ENCODE measurements around the gene EBP.
A peak's percentile ranks its signal among the peaks of the same experiment; 100 is the strongest.
"Not testable (repeated sequence)": the region's sequence is repeated elsewhere in the genome, so short reads cannot be mapped to it uniquely, and the experiment has no call there.

Gene EBP

DNA sequence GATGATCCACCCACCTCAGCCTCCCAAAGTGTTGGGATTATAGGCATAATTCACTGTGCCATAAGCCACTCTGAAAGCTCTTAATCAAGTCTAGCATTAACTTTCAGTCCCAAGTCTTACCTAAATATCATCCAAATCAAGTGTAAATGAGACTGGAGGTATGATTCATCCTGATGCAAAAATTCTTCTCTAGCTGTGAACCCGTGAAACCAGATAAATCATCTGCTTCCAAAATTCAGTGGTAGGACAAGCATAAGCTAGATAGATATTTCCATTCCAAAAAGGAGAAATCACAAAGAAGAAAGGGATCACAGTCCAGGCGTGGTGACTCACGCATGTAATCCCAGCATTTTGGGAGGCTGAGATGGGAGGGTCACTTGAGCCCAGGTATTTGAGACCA, 9.1 kb downstream of the EBP start:
- Histone ChIP-seq H3K36me3 (ENCODE audit: control insufficient read depth in 1 of 2, insufficient read depth in 2 of 2, low read length in 2 of 2) (peaks cover 5 to 10% of the 10 kb centered on the region in 2 donors), H3K4me3 (ENCODE audit: low read depth in 1 of 2, low read length in 2 of 2) (no peak overlapping the region), H3K27ac (ENCODE audit: low read length) (no peak overlapping the region), H3K4me1 (ENCODE audit: control insufficient read depth in 1 of 2, insufficient read depth in 2 of 2, low read length in 2 of 2) (no peaks in the 10 kb centered on the region), H3K9me3 (ENCODE audit: control insufficient read depth in 1 of 2, low read length in 2 of 2) (no peaks in the 10 kb centered on the region), H3K27me3 (ENCODE audit: low read depth, low read length) (no peaks in the 10 kb centered on the region)

DNA sequence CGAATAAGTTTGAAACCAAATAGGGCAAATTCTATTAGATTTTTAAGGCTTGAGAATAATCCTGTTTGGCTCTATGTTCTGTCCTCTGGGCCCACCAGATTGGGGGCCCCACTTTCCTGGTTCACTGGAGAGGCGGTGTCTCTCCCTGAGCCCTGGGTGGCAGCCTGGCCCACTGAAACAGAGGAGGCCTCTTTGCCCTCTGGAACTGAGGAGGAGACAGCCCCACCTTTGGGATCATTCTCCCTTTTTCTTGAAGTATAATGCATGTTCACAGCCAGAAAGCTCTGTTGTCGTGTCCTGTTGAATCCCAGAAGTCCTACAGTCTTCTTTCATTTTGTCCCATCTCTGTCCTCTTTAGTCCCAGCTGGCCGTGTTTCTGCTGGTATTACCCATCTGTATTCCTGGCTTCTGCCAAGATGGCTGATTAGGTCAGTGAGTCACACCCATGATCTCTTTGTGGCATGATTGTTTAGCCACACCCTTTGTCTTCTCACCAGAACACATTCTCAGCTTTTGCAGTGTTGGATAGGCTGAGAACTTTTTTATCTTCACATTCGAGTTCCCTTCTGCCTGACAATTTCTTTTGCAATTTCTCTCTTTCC, 9.9 kb downstream of the EBP start:
- Histone ChIP-seq H3K27me3 (ENCODE audit: low read depth, low read length) (no peaks in the 10 kb centered on the region), H3K27ac (ENCODE audit: low read length) (no peak overlapping the region)

DNA sequence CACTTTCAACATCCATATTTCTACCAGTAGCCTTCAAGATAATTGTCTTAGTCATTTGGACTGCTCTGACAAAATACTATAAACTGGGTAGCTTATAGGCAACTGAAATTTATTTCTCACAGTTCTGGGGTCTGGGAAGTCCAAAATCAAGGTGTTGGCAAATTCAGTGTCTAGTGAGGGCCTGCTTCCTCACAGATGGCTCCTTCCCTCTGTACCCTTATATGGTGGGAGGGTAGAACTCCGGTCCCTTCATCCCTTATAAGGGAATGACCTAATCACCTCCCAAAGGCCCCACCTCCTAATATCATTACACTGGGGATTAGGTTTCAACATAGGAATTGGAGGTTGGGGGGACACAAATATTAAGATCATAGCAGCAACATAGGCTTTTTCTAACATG, 10.6 kb downstream of the EBP start:
- no peak overlapping the region for H3K27ac ChIP-seq (ENCODE audit: low read length)
- H3K4me3 ChIP-seq (ENCODE audit: low read depth in 1 of 2, low read length in 2 of 2) = no peak overlapping the region
- peaks cover 2% of the 10 kb centered on the region in 2 donors for H3K36me3 ChIP-seq (ENCODE audit: control insufficient read depth in 1 of 2, insufficient read depth in 2 of 2, low read length in 2 of 2)
- H3K27me3 ChIP-seq (ENCODE audit: low read depth, low read length) = no peaks in the 10 kb centered on the region
- H3K4me1 ChIP-seq (ENCODE audit: control insufficient read depth in 1 of 2, insufficient read depth in 2 of 2, low read length in 2 of 2) = no peaks in the 10 kb centered on the region
- H3K9me3 ChIP-seq (ENCODE audit: control insufficient read depth in 1 of 2, low read length in 2 of 2) = no peaks in the 10 kb centered on the region

More for the DNA sequence above, 9.9 kb downstream of the EBP start:
- no peak overlapping the region for H3K4me3 ChIP-seq (ENCODE audit: low read depth in 1 of 2, low read length in 2 of 2)
- no peaks in the 10 kb centered on the region for H3K9me3 ChIP-seq (ENCODE audit: control insufficient read depth in 1 of 2, low read length in 2 of 2)
- peaks cover 5 to 10% of the 10 kb centered on the region in 2 donors for H3K36me3 ChIP-seq (ENCODE audit: control insufficient read depth in 1 of 2, insufficient read depth in 2 of 2, low read length in 2 of 2)
- no peaks in the 10 kb centered on the region for H3K4me1 ChIP-seq (ENCODE audit: control insufficient read depth in 1 of 2, insufficient read depth in 2 of 2, low read length in 2 of 2)

DNA sequence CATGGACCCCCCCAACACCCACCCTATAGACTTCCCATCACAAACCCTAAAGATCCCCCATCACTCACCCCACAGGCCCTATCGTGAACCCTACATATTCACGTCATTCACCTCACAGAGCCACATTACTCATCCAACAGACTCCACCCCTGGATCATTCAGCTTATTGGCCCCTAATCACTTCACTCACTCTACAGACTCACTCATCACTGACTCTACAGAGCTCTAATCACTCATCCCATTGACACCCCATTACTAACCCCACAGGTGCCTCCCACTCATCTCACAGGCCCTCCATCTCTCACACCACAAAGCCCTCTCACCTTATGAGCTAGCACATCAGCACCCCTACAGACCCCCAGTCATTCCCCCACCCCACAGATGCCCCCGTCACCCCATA, 11.6 kb downstream of the EBP start:
- Histone ChIP-seq H3K36me3 (ENCODE audit: control insufficient read depth in 1 of 2, insufficient read depth in 2 of 2, low read length in 2 of 2) (no peaks in the 10 kb centered on the region), H3K27ac (ENCODE audit: low read length) (no peak overlapping the region), H3K4me1 (ENCODE audit: control insufficient read depth in 1 of 2, insufficient read depth in 2 of 2, low read length in 2 of 2) (no peaks in the 10 kb centered on the region), H3K9me3 (ENCODE audit: control insufficient read depth in 1 of 2, low read length in 2 of 2) (no peaks in the 10 kb centered on the region), H3K27me3 (ENCODE audit: low read depth, low read length) (no peaks in the 10 kb centered on the region), H3K4me3 (ENCODE audit: low read depth in 1 of 2, low read length in 2 of 2) (no peak overlapping the region)

- Histone ChIP-seq H3K36me3 (ENCODE audit: control insufficient read depth in 1 of 2, insufficient read depth in 2 of 2, low read length in 2 of 2) (no peaks in the 10 kb centered on the region), H3K9me3 (ENCODE audit: control insufficient read depth in 1 of 2, low read length in 2 of 2) (no peaks in the 10 kb centered on the region), H3K4me3 (ENCODE audit: low read depth in 1 of 2, low read length in 2 of 2) (peak overlapping the region in 1 of 2 donors; percentile 68), H3K27me3 (ENCODE audit: low read depth, low read length) (no peaks in the 10 kb centered on the region), H3K27ac (ENCODE audit: low read length) (peak overlapping the region; percentile 23), H3K4me1 (ENCODE audit: control insufficient read depth in 1 of 2, insufficient read depth in 2 of 2, low read length in 2 of 2) (peaks cover 3 to 4% of the 10 kb centered on the region in 2 donors)
Observed at GRCh38 chrX:48538641-48539344, 17.2 kb downstream of the EBP start.

- peak within 1 kb of the TSS; percentile 61 to 68 for H3K4me3 ChIP-seq (ENCODE audit: low read depth in 1 of 2, low read length in 2 of 2)
- no peaks in the 10 kb centered on the region for H3K27me3 ChIP-seq (ENCODE audit: low read depth, low read length)
- peaks cover 3 to 4% of the 10 kb centered on the region in 2 donors for H3K4me1 ChIP-seq (ENCODE audit: control insufficient read depth in 1 of 2, insufficient read depth in 2 of 2, low read length in 2 of 2)
- H3K36me3 ChIP-seq (ENCODE audit: control insufficient read depth in 1 of 2, insufficient read depth in 2 of 2, low read length in 2 of 2) = no peaks in the 10 kb centered on the region
- peak within 1 kb of the TSS; percentile 60 for H3K27ac ChIP-seq (ENCODE audit: low read length)
- H3K9me3 ChIP-seq (ENCODE audit: control insufficient read depth in 1 of 2, low read length in 2 of 2) = no peaks in the 10 kb centered on the region
Observed at GRCh38 chrX:48539345-48540027, 17.9 kb downstream of the EBP start, which contains the start of gene TBC1D25. Gene TBC1D25, plus strand, starts transcription at chrX:48539714. Its CDS starts 84 bp downstream, at chrX:48539798.

- Histone ChIP-seq H3K4me1 (ENCODE audit: control insufficient read depth in 1 of 2, insufficient read depth in 2 of 2, low read length in 2 of 2) (peaks cover 3 to 4% of the 10 kb centered on the region in 2 donors), H3K27me3 (ENCODE audit: low read depth, low read length) (no peaks in the 10 kb centered on the region), H3K36me3 (ENCODE audit: control insufficient read depth in 1 of 2, insufficient read depth in 2 of 2, low read length in 2 of 2) (peaks cover 4 to 5% of the 10 kb centered on the region in 2 donors), H3K27ac (ENCODE audit: low read length) (peak overlapping the region; percentile 60), H3K4me3 (ENCODE audit: low read depth in 1 of 2, low read length in 2 of 2) (peak overlapping the region; percentile 61 to 68), H3K9me3 (ENCODE audit: control insufficient read depth in 1 of 2, low read length in 2 of 2) (no peaks in the 10 kb centered on the region)
Observed at GRCh38 chrX:48540028-48540375, 18.4 kb downstream of the EBP start.

- peaks cover 5% of the 10 kb centered on the region in 2 donors for H3K36me3 ChIP-seq (ENCODE audit: control insufficient read depth in 1 of 2, insufficient read depth in 2 of 2, low read length in 2 of 2)
- H3K9me3 ChIP-seq (ENCODE audit: control insufficient read depth in 1 of 2, low read length in 2 of 2) = no peaks in the 10 kb centered on the region
- peak overlapping the region; percentile 60 for H3K27ac ChIP-seq (ENCODE audit: low read length)
- H3K27me3 ChIP-seq (ENCODE audit: low read depth, low read length) = no peaks in the 10 kb centered on the region
- peak overlapping the region; percentile 61 to 68 for H3K4me3 ChIP-seq (ENCODE audit: low read depth in 1 of 2, low read length in 2 of 2)
- H3K4me1 ChIP-seq (ENCODE audit: control insufficient read depth in 1 of 2, insufficient read depth in 2 of 2, low read length in 2 of 2) = peaks cover 3 to 4% of the 10 kb centered on the region in 2 donors
Observed at GRCh38 chrX:48540480-48540879, 18.9 kb downstream of the EBP start.

GRCh38 chrX:48541140-48541814, 19.7 kb downstream of the EBP start:
- peaks cover 5% of the 10 kb centered on the region in 2 donors for H3K36me3 ChIP-seq (ENCODE audit: control insufficient read depth in 1 of 2, insufficient read depth in 2 of 2, low read length in 2 of 2)
- no peaks in the 10 kb centered on the region for H3K27me3 ChIP-seq (ENCODE audit: low read depth, low read length)
- no peak overlapping the region for H3K27ac ChIP-seq (ENCODE audit: low read length)
- no peaks in the 10 kb centered on the region for H3K9me3 ChIP-seq (ENCODE audit: control insufficient read depth in 1 of 2, low read length in 2 of 2)
- peak overlapping the region in 1 of 2 donors; percentile 68 for H3K4me3 ChIP-seq (ENCODE audit: low read depth in 1 of 2, low read length in 2 of 2)
- peaks cover 3 to 4% of the 10 kb centered on the region in 2 donors for H3K4me1 ChIP-seq (ENCODE audit: control insufficient read depth in 1 of 2, insufficient read depth in 2 of 2, low read length in 2 of 2)

DNA sequence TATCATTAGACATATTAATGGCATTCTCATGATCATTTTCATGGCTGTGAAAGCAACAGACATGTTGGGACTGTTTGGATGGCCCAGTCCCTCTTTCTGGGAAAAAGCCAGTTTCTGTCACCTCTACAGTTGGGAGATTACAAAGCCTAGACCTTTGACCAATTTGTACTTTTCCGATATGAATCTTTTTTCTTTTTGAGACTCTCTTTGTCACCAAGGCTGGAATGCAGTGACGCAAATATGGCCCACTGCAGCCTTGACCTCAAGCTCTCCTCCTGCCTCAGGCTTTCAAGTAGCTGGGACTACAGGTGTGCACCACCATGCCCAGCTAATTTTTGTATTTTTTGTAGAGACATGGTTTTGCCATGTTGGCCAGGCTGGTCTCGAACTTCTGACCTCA, 27.3 kb downstream of the EBP start:
- Histone ChIP-seq H3K9me3 (ENCODE audit: control insufficient read depth in 1 of 2, low read length in 2 of 2) (no peaks in the 10 kb centered on the region), H3K4me3 (ENCODE audit: low read depth in 1 of 2, low read length in 2 of 2) (no peak overlapping the region), H3K27ac (ENCODE audit: low read length) (no peak overlapping the region), H3K4me1 (ENCODE audit: control insufficient read depth in 1 of 2, insufficient read depth in 2 of 2, low read length in 2 of 2) (peaks cover 0 to 5% of the 10 kb centered on the region in 2 donors), H3K36me3 (ENCODE audit: control insufficient read depth in 1 of 2, insufficient read depth in 2 of 2, low read length in 2 of 2) (peaks cover 5 to 9% of the 10 kb centered on the region in 2 donors), H3K27me3 (ENCODE audit: low read depth, low read length) (no peaks in the 10 kb centered on the region)

DNA sequence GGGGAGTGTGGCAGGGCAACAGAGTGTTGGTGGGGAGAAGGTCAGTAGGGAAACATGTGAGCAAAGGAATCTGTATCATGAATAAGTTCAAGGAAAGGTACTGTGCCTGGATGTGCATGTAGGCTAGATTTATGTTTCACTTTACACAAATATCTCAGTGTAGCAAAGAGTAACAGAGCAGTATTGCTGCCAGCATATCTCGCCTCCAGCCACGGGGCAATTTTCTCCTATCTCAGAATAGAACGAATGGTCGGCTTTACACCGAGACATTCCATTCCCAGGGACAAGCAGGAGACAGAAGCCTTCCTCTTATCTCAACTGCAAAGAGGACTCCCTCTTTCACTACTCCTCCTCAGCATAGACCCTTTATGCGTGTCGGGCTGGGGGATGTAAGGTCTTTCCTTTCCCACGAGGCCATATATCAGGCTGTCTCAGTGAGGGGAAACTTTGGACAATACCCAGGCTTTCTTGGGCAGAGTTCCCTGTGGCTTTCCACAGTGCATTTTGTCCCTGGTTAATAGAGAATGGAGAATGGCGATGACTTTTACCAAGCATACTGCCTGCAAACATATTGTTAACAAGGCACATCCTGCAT, 34.2 kb downstream of the EBP start:
- not testable (repeated sequence) for H3K27ac ChIP-seq (ENCODE audit: low read length); H3K4me1 ChIP-seq (ENCODE audit: control insufficient read depth in 1 of 2, insufficient read depth in 2 of 2, low read length in 2 of 2); H3K9me3 ChIP-seq (ENCODE audit: control insufficient read depth in 1 of 2, low read length in 2 of 2); H3K27me3 ChIP-seq (ENCODE audit: low read depth, low read length); H3K4me3 ChIP-seq (ENCODE audit: low read depth in 1 of 2, low read length in 2 of 2)
- H3K36me3 ChIP-seq (ENCODE audit: control insufficient read depth in 1 of 2, insufficient read depth in 2 of 2, low read length in 2 of 2) = peaks cover 8 to 23% of the 10 kb centered on the region in 2 donors
